GM12873 (cell line): ENCODE results near the gene PTX4.

ENCODE experiments used
- CTCF ChIP-seq: IDR thresholded peaks from 2 replicates; pipeline ENCODE4 v1.5.1; 2012; ENCODE audit warnings: low read depth, mild to moderate bottlenecking, moderate library complexity, low read length, control low read depth; ENCODE audit not compliant: insufficient read depth; ENCODE audit errors: missing control alignments

Gene PTX4

GRCh38 chr16:1519831-1520230 lies 31.1 kb upstream of the PTX4 start:
- no peak for TF ChIP-seq CTCF

GRCh38 chr16:1518626-1519135 lies 29.9 kb upstream of the PTX4 start:
- no peak for TF ChIP-seq CTCF

- no peak for TF ChIP-seq CTCF
Measured at GRCh38 chr16:1514507-1514906, 25.8 kb upstream of the PTX4 start.

- TF ChIP-seq CTCF = no peak
Measured at GRCh38 chr16:1512774-1513173, 24.0 kb upstream of the PTX4 start.

- TF ChIP-seq CTCF = no peak
Measured at GRCh38 chr16:1511662-1512569, 23.2 kb upstream of the PTX4 start.

- TF ChIP-seq CTCF = no peak
Measured at GRCh38 chr16:1510941-1511351, 22.2 kb upstream of the PTX4 start.

- TF ChIP-seq CTCF = no peak
Measured at GRCh38 chr16:1510272-1510671, 21.5 kb upstream of the PTX4 start.
